HT1080 (cell line): ENCODE measurements around the gene SSH2. TPM values are rescaled to one million over a fixed set of nuclear protein-coding genes. Genes with fewer than 3 reads are reported as not detected.
"Not testable (repeated sequence)": the region's sequence is repeated elsewhere in the genome, so short reads cannot be mapped to it uniquely, and the experiment has no call there.

Source experiments
- DNase-seq: peaks from one replicate; pipeline ENCODE4 v3.0.0-alpha.2; 2015; ENCODE audit warnings: low read depth
- polyA plus RNA-seq, 2 experiments: library from polyadenylated mRNA; depleted of rRNA; stranded (reverse); fragments of >200 nt; gene quantifications; 2 replicates each; pipeline ENCODE4 v1.2.3, GENCODE V29; 2015
- total RNA-seq: library from RNA; depleted of rRNA; stranded (reverse); fragments of >200 nt; shearing (Covaris generic); gene quantifications from 2 replicates; pipeline ENCODE4 v1.2.3, GENCODE V29; 2014; rRNA removed

Gene SSH2, protein sequence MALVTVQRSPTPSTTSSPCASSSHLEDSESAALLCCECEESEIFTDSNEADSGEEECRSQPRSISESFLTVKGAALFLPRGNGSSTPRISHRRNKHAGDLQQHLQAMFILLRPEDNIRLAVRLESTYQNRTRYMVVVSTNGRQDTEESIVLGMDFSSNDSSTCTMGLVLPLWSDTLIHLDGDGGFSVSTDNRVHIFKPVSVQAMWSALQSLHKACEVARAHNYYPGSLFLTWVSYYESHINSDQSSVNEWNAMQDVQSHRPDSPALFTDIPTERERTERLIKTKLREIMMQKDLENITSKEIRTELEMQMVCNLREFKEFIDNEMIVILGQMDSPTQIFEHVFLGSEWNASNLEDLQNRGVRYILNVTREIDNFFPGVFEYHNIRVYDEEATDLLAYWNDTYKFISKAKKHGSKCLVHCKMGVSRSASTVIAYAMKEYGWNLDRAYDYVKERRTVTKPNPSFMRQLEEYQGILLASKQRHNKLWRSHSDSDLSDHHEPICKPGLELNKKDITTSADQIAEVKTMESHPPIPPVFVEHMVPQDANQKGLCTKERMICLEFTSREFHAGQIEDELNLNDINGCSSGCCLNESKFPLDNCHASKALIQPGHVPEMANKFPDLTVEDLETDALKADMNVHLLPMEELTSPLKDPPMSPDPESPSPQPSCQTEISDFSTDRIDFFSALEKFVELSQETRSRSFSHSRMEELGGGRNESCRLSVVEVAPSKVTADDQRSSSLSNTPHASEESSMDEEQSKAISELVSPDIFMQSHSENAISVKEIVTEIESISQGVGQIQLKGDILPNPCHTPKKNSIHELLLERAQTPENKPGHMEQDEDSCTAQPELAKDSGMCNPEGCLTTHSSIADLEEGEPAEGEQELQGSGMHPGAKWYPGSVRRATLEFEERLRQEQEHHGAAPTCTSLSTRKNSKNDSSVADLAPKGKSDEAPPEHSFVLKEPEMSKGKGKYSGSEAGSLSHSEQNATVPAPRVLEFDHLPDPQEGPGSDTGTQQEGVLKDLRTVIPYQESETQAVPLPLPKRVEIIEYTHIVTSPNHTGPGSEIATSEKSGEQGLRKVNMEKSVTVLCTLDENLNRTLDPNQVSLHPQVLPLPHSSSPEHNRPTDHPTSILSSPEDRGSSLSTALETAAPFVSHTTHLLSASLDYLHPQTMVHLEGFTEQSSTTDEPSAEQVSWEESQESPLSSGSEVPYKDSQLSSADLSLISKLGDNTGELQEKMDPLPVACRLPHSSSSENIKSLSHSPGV (N-terminal part only)
- total RNA-seq, result 10.2 and 15.8 TPM in 2 replicates
- 8.9 and 10.3 TPM in 2 replicates for polyA plus RNA-seq (2015; cell fraction: cytosol; rRNA removed)
- polyA plus RNA-seq (2015; cell fraction: nucleus; rRNA removed), result 10.7 and 12.5 TPM in 2 replicates

DNA sequence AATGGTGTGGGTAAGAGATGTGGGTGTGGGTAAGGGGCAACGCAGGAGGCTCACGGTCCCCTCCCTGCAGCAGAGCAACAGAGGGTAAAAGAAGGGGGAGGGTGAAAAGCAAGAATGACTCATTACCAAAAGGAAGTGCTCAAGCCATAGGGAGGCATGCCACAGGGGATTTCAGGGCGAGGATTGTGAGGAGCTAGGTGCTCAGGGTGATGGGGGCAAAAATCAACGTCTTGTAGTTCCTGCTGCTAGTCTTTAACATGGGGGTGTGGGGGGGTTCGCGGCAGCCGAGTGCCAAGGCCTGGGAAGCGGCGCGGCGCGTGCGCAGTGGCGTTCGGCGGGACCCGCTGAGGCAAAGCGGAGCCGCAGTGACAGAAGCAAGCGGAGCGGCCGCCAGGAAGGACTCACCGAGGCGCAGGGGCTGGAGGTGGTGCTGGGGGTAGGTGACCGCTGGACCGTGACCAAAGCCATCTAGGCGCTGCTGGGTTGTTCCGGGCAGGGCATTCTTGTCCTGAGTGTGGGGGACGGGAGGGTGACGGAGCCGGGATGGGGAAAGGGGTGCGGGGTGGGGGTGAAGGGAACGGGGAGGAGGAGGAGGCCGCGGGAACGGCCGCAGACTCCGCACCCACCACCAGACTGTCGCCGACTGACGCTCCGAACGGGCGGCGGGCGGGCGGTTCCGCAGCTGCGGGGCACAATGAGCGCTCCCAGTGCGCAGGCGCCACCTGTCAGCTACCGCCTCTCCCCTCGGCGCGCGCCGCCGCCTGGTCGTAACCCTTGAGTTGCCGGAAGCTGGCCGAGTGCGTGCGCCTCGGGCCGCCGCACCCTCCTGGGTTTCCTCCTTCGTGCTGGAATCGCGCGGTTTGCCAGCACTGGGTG, at the start of gene SSH2:
TSS of gene SSH2 (minus strand) at position 696 of the 876 bp plus-strand sequence. CDS start at position 468, 228 bp downstream.
- DNase-seq, result peak; percentile 84

- peak; percentile 58 for DNase-seq
These were observed 47.8 kb upstream of the SSH2 start for GRCh38 chr17:29977836-29978235.

DNA sequence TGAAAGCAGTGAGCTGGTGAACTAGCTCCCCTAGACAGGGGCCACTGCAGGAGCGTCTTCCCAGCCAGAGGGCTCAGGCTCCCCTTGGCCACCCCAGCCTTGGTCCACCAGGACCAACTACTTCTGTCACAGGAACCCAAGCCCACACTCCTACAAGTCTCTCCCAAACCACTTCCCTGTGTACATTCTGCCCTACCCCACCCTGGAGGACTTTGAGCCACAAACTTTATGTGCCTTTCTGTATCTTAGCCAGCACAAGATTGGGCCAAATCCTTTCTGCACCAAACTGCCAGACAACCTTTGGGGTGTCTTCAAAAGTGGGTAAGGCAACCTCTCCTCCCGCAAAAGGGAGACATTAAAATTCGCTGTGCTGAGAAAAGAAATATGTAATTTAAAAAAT, 43.0 kb upstream of the SSH2 start:
- no peak for DNase-seq

- no peak for DNase-seq
These were observed 42.2 kb upstream of the SSH2 start for GRCh38 chr17:29972277-29972676.

DNA sequence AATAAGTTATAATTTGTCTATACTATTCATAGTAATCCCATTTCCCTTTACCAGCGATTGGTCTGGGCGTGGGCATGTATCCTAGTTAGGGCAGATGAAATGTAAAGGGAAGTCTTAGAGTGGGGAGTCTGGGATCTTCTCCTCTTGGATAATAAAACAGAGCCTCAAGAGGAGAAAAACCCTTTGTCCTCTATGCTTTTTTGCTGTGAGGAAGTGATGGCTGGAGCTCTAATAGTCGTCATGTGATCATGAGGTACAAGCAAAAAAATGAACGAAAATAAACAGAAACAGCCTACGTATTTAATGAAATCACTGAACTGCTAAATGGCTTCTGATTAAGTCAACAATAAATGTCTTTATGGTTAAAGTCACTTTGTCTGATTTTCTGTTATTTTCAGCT, 38.2 kb upstream of the SSH2 start:
- no peak for DNase-seq

DNA sequence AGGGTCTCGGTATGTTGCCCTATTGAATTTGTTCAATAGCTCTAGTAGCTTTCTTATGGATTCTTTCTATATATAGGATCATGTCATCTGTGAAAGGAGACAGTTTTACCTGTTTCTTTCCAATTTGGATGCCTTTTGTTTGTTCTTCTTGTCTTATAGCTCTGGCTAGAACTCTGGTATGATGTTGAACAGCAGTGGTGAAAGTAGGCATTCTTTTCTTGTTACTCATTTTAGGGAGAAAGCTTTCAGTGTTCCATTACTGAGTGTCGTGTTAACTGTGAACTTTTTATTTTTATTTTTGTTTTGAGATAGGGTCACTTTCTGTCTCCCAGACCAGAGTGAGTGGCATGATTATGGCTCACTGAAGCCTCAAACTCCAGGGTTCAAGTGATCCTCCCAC, 32.6 kb upstream of the SSH2 start:
- DNase-seq, result peak; percentile 9

DNA sequence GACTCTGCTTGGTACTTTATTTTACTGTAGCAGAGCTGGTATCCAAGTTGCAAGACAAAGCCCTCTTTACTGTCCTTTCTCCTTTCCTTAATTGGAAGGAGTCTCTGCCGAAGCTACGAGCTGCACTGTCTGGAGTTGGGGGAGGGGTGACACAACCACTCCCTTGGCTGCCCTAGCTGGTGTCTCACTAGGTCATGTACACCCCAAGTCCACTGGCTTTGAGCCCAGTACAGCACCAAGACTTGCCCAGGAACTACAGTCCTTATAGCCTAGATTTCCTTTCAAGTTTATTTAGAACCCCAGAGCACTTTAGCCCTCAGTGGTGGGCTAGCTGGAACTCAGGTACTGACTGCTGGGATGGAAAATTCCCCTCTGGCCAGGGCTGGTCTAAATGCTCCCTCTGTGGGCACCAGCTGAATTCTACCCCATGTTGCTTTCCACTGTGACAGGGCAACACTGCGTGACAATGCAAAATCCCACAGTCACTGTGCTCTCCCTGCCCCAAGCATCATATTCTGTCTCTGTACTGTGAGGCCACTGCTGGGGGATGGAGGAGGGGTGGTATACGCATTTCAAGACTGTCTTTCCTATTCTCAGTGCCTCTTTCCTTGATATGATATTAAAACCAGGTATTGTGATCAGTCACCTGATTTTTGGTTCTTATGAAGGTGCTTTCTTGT, 29.8 kb upstream of the SSH2 start:
- no peak for DNase-seq

DNA sequence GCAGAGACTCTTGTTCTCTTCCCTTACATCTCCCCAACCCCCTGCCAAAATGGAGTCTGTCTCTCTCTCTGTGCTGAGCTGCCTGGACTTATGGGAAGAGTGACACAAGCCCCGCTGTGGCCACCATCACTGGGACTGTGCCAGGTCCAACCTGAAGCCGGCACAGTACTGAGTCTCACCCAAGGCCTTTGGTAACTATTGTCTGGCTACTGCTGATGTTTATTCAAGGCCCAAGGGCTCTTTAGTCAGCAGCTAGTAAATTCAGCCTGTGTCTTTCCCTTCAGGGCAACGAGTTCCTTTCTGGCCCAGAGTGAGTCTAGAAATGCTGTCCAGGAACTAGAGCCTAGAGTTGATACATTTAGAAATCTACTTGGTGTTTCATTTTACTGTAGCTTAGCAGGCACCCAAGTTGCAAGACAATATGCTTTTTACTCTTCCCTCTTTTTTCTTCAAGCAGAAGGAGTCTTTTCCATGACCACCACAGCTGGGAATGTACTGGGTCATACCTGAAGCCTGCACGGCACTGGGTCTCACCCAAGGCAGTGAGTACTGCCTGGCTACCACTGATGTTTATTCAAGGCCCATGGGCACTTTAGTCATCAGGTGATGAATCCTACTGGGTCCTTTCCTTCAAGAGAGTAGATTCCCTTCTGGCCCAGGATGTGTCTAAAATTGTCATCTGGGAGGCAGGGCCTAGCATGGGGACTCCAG, 29.1 kb upstream of the SSH2 start:
- DNase-seq, result peak; percentile 64

DNA sequence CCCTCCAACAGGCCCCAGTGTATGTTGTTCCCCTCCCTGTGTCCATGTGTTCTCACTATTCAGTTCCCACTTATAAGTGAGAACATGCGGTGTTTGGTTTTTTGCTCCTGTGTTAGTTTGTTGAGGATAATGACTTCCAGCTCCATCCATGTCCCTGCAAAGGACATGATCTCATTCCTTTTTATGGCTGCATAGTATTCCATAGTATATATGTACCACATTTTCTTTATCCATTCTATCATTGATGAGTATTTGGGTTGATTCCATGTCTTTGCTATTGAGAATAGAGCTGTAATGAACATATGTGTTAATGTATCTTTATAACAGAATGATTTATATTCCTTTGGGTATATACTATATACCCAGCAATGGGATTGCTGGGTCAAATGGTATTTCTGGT, 27.5 kb upstream of the SSH2 start:
- not testable (repeated sequence) for DNase-seq

- DNase-seq, result no peak
These were observed 26.2 kb upstream of the SSH2 start for GRCh38 chr17:29956225-29956624.

- DNase-seq, result no peak
These were observed 24.4 kb upstream of the SSH2 start for GRCh38 chr17:29954405-29954804.

- no peak for DNase-seq
These were observed 19.7 kb upstream of the SSH2 start for GRCh38 chr17:29949696-29950095.

DNA sequence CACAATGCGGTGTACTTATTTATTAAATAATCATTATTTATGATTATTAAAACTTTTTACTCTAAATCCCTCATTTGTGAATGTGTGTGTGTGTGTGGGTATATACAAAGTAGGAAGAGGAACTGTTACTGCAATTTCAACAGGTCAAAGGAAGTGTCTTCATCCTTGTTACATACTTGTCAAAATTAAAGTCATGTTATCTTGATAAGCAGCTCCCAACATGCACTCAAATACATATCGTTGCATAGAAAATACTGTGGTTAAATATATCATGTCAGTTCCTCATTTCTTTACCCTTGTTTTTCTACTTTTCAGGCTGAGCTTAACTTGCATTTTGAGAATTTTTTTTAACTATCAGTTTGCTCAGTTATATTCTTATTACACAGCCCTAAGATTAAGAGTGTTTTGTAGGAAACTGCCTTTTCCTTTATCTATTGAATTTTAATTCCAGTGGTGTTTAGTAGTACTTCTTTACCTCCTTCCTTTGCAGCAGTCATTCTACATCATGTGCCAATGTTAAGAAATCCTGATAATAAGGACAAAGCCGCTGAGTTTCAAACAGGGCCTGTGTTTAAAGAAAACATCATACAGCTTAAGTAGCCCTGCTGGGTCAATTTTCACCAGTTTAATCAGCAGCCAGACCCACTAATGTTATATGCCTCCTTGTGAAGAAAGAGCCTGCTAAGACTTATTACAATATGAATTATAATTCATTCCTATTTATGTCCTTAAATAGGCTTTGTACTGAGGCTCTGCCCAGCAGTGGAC, 18.6 kb upstream of the SSH2 start:
- no peak for DNase-seq

DNA sequence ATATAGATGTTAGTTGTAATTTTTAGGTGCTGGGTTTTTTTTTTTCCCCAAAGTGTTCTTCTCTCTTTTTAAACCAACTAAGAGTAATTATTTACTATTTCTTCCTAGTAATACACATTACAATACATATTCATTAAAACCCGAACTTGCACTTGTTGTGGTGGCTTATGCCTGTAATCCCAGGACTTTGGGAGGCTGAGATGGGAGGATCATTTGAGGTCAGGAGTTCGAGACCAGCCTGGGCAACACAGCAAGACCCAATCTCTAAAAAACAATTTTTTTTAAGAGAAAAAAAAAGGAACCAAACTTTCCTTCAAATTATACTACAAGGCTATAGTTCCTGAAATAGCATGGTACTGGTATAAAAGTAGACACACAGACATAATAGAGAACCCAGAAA, 15.3 kb upstream of the SSH2 start:
- no peak for DNase-seq

GRCh38 chr17:29941334-29941733, 11.3 kb upstream of the SSH2 start, which contains the start of gene EFCAB5:
Gene EFCAB5 (plus strand): TSS chr17:29941634. CDS start chr17:29941797, 163 bp downstream.
- no peak for DNase-seq

- no peak for DNase-seq
These were observed 6.7 kb upstream of the SSH2 start for GRCh38 chr17:29936724-29937123.

DNA sequence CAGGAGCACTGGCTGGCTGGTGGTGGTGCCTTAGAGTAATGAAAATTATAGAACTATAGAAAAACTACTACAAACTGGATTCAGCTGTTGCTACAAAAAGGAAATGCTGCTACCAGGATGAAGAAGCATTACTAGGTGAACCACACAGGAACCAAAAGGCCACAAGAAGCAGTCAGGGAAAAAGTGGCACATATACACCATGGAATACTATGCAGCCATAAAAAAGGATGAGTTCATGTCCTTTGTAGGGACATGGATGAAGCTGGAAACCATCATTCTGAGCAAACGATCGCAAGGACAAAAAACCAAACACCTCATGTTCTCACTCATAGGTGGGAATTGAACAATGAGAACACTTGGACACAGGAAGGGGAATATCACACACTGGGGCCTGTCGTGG, 5.9 kb upstream of the SSH2 start:
- DNase-seq, result not testable (repeated sequence)

- DNase-seq, result peak; percentile 36
These were observed 3.4 kb upstream of the SSH2 start for GRCh38 chr17:29933379-29933778.
